Stimulated activated naive CD8-positive, alpha-beta T cell treated with anti-CD3 and anti-CD28 coated beads, Interleukin-15, amount 100 ng/mL, for 72 hours (primary cell): ENCODE data around the gene FCGR1A.
A peak's percentile ranks its signal among the peaks of the same experiment; 100 is the strongest.
"Not testable (repeated sequence)": the region's sequence is repeated elsewhere in the genome, so short reads cannot be mapped to it uniquely, and the experiment has no call there.

Experiments
- ATAC-seq: fragments of 150-1000 bp; cut with Tn5 transposase; 2 replicates; pipeline ENCODE4 v1.10.0; 2021; ENCODE audit warnings: mild to moderate bottlenecking, moderate library complexity
- DNase-seq, 2 donors: peaks; one replicate each; pipeline ENCODE4 v3.0.0; 2021 to 2022
- H3K27ac Mint-ChIP-seq, 2 donors: one replicate each; pipeline ENCODE4 v1.8.0; 2022; ENCODE audit warnings: mild to moderate bottlenecking in 2 of 2, mixed read lengths in 2 of 2, moderate library complexity in 2 of 2
- H3K27me3 Mint-ChIP-seq: one replicate; pipeline ENCODE4 v1.8.0; 2022; ENCODE audit warnings: mixed read lengths
- H3K4me1 Mint-ChIP-seq: one replicate; pipeline ENCODE4 v1.8.0; 2022; ENCODE audit warnings: mild to moderate bottlenecking, mixed read lengths
- H3K4me3 Mint-ChIP-seq, 2 donors: one replicate each; pipeline ENCODE4 v1.8.0; 2022; ENCODE audit warnings: mild to moderate bottlenecking in 2 of 2, mixed read lengths in 2 of 2, moderate library complexity in 1 of 2
- H3K9me3 Mint-ChIP-seq, 2 donors: one replicate each; pipeline ENCODE4 v1.8.0; 2022; ENCODE audit warnings: mixed read lengths in 2 of 2

The FCGR1A gene

DNA sequence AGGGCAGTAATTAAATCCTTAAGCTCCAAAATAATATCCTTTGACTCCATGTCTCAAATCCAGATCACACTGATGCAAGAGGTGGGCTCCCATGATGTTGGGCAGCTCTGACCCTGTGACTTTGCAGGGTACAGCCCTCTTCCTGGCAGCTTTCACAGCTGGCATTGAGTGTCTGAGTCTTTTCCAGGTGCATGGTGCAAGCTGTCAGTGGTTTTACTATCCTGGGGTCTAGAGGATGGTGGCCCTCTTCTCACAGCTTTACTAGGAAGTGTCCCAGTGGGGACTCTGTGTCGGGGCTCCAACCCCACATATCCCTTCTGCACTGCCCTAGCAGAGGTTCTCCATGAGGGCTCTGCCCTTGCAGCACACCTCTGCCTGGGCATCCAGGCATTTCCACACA is 16.3 kb upstream of the FCGR1A start:
- H3K4me1 Mint-ChIP-seq, ATAC-seq, H3K27me3 Mint-ChIP-seq, H3K4me3 Mint-ChIP-seq, H3K9me3 Mint-ChIP-seq, H3K27ac Mint-ChIP-seq, DNase-seq: not testable (repeated sequence)

- not testable (repeated sequence) for H3K9me3 Mint-ChIP-seq, DNase-seq, ATAC-seq, H3K4me1 Mint-ChIP-seq, H3K27ac Mint-ChIP-seq, H3K27me3 Mint-ChIP-seq, H3K4me3 Mint-ChIP-seq
These were observed 13.3 kb upstream of the FCGR1A start for GRCh38 chr1:149769216-149769615.

DNA sequence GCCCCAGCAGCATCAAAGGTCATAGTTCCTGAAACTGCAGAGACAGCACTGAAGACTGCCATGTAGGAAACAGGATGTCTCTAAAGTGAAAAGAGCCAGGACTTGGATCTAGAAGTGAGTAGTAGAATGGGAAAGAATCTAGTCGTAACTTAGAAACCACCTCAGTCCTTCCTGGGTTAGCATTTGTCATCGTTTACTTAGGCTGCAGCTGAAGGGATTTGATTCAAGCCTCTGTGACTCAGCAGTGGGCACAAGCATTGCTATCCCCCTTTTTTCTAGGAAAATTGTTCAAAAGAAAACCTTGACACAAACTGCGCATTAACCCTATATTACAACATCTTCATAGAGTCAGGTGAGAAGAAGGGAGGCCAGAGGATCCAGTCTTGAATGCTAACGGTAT is 11.8 kb upstream of the FCGR1A start:
- H3K9me3 Mint-ChIP-seq, H3K4me1 Mint-ChIP-seq, H3K27me3 Mint-ChIP-seq, H3K27ac Mint-ChIP-seq, H3K4me3 Mint-ChIP-seq, DNase-seq, ATAC-seq: not testable (repeated sequence)

DNA sequence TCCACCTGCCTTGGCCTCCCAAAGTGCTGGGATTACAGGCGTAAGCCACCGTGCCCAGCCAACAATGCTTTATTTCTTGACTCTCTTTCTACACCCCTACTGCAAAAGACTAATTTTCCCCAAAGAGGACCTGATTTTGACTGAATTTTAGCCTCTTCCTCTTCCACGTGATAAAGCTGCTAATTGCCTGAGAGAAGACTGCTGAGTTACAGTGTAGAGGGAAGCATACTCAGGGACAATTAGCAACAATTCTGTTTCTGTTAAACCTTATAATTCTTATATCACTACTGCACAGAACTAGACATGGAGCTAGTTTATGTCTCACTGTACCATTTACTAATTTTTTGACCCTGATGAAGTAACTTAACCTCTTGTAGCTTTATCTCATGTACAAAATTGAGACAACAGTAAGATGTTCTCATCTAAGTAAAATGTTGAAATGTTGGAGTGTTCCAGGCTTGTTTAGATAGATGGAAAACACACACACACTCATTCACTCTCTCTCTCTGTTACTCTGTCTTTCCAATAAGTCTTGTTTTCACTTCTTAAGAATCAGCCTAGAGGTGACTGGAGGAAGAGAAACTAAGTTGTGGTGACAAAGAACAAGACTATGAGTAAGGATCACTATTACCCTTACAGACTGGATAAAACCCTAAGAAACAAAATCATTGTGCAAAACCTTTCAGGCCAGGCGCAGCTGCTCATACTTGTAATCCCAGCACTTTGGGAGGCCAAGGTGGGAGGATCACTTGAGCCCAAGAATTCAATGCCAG is 10.7 kb upstream of the FCGR1A start:
- ATAC-seq = peak; percentile 99

GRCh38 chr1:149775510-149776147 is 6.9 kb upstream of the FCGR1A start:
- not testable (repeated sequence) for H3K27me3 Mint-ChIP-seq, H3K9me3 Mint-ChIP-seq, H3K4me1 Mint-ChIP-seq, H3K4me3 Mint-ChIP-seq, H3K27ac Mint-ChIP-seq, ATAC-seq
- peak in 1 of 2 donors; percentile 27 for DNase-seq

More for the DNA sequence above, 10.7 kb upstream of the FCGR1A start:
- DNase-seq, H3K4me1 Mint-ChIP-seq, H3K27ac Mint-ChIP-seq, H3K27me3 Mint-ChIP-seq, H3K9me3 Mint-ChIP-seq, H3K4me3 Mint-ChIP-seq: not testable (repeated sequence)

DNA sequence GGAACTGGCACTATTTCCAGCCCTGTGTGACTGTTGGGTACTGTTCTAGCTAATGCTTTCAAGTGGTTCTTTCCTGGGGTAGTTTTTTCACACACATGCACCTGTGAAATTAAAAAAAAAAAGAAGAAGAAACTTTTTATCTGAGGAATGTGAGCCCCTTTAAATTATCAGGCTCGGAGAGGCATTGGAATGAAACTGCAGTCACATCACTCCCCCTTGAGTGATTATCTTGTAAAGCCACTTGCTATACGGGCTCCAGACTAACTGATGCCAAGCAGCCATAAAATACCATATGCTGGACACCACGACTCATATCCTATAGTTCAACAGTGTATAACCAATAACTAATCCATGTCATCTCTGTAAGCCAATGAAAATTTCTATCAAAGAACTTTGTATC is 5.4 kb upstream of the FCGR1A start:
- H3K27ac Mint-ChIP-seq, H3K27me3 Mint-ChIP-seq, DNase-seq, ATAC-seq, H3K4me3 Mint-ChIP-seq, H3K9me3 Mint-ChIP-seq: not testable (repeated sequence)
- peaks cover 15% of the 10 kb centered on the region for H3K4me1 Mint-ChIP-seq

DNA sequence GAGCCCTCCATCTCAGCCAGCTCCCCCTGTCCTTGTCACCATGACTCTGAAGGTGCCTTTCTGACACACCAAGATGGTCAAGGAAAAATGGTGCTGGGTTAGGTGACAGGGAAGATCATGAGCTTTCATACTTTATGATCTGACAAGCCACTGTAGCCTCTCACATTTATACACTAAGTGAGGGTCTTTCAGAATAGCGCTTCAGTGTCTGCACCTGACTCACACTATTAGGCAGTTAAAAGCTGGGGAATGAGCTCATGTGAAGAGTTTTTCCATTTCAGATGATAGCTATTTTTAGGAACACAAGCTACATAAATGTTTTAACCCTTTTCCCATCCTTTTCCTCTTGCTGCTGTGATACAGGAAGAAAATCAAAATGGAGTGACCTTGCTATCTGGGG is 4.2 kb upstream of the FCGR1A start:
- H3K27me3 Mint-ChIP-seq, ATAC-seq, DNase-seq, H3K4me3 Mint-ChIP-seq, H3K9me3 Mint-ChIP-seq, H3K27ac Mint-ChIP-seq: not testable (repeated sequence)
- H3K4me1 Mint-ChIP-seq = peaks cover 15% of the 10 kb centered on the region

DNA sequence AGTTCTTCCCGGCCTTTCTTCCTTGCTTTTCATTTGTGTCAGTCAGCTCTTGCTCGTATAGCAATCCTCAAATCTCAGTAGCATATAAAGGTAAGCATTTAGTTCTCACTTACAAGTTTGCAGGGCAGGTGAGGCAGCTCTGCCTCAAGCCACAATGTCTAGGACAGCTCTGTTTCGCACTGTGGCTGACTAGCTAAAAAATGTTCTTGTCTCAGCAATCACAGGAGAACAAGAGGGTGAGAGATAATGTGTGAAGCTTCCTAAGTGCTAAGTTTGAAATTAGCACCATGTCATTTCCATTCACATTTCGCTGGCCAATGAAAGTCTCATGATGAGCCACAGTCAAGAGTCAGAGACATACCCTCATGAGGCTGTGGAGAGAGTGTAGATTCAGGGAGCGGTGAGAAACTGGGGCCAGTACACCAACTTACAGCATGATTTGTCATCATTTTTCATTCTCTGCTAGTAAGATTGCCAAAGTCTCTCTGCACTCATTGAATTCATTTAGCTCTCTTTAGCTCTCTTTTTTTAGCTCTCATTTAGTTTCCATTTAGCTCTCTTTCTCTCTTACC is 995 bp upstream of the FCGR1A start:
- H3K27me3 Mint-ChIP-seq, H3K27ac Mint-ChIP-seq, H3K9me3 Mint-ChIP-seq: not testable (repeated sequence)
- peaks cover 10% of the 10 kb centered on the region for H3K4me1 Mint-ChIP-seq
- DNase-seq = peak in 1 of 2 donors; percentile 31
- ATAC-seq = peak; percentile 93
- peak overlapping the region in 1 of 2 donors; percentile 8 for H3K4me3 Mint-ChIP-seq

DNA sequence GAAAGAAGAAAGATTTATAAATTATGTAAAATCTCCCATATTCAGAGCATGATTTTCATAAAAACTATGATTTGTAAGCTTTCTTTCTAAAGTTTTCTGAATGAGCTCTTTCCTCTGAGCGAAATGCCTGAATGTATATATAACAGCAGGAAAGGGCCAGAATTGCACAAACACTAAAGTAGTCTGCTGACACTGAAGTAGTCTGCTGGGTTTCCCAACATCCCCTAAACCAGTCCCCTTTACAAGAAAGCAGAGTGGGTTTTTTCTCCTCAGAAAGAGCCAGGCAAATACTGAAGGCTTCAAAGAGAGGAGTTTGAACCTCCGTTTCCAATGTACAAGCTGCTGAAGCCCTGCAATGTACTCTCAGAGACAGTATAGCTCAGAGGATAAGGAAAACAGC is 795 bp downstream of the FCGR1A start:
- not testable (repeated sequence) for H3K27ac Mint-ChIP-seq, H3K9me3 Mint-ChIP-seq, ATAC-seq, H3K4me3 Mint-ChIP-seq, DNase-seq, H3K27me3 Mint-ChIP-seq
- peaks cover 10% of the 10 kb centered on the region for H3K4me1 Mint-ChIP-seq

GRCh38 chr1:149783868-149784267 is 1.4 kb downstream of the FCGR1A start:
- not testable (repeated sequence) for H3K9me3 Mint-ChIP-seq, ATAC-seq, H3K27ac Mint-ChIP-seq, H3K4me3 Mint-ChIP-seq, H3K27me3 Mint-ChIP-seq, DNase-seq
- peaks cover 10% of the 10 kb centered on the region for H3K4me1 Mint-ChIP-seq

GRCh38 chr1:149787688-149788451 is 5.4 kb downstream of the FCGR1A start:
- not testable (repeated sequence) for H3K9me3 Mint-ChIP-seq, H3K4me1 Mint-ChIP-seq, H3K4me3 Mint-ChIP-seq, H3K27ac Mint-ChIP-seq, H3K27me3 Mint-ChIP-seq
- ATAC-seq (peak; percentile 73), DNase-seq (peak in 1 of 2 donors; percentile 23)

- not testable (repeated sequence) for H3K27me3 Mint-ChIP-seq, H3K9me3 Mint-ChIP-seq, H3K4me1 Mint-ChIP-seq
- Mint-ChIP-seq H3K4me3 (peak overlapping the region; percentile 100), H3K27ac (peak overlapping the region; percentile 100)
- DNase-seq (peak; percentile 75 to 83), ATAC-seq (peak; percentile 79)
These were observed 10.0 kb downstream of the FCGR1A start for GRCh38 chr1:149792502-149792901.

GRCh38 chr1:149792912-149793515 is 10.5 kb downstream of the FCGR1A start:
- ATAC-seq (peak; percentile 94), DNase-seq (peak; percentile 87)
- not testable (repeated sequence) for H3K9me3 Mint-ChIP-seq, H3K4me1 Mint-ChIP-seq, H3K27me3 Mint-ChIP-seq
- Mint-ChIP-seq H3K4me3 (peak overlapping the region; percentile 79 to 83), H3K27ac (peak overlapping the region in 1 of 2 donors; percentile 85)

DNA sequence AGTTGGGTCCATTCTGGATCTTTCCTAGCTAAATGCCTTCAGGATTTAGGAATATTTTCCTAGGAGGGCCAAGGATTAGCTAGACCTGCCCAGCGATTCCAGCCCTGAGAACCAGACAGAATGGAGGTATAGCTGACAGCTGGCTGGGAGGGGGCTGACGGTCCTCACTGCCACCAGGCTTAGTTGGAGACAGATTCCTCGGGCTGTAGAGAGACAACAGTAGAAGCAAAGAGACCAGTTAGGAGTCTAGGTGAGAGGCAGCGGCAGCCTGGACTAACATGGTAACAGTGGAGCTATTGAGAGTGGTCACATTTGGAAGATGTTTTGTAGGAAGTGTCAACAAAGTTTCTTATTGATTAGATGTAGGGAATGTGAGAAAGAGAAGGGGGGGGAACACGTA is 11.4 kb downstream of the FCGR1A start:
- H3K4me1 Mint-ChIP-seq, H3K9me3 Mint-ChIP-seq, H3K27ac Mint-ChIP-seq, H3K27me3 Mint-ChIP-seq, H3K4me3 Mint-ChIP-seq, ATAC-seq, DNase-seq: not testable (repeated sequence)

- ATAC-seq, H3K4me3 Mint-ChIP-seq, H3K27ac Mint-ChIP-seq, DNase-seq, H3K4me1 Mint-ChIP-seq, H3K27me3 Mint-ChIP-seq, H3K9me3 Mint-ChIP-seq: not testable (repeated sequence)
These were observed 19.1 kb downstream of the FCGR1A start for GRCh38 chr1:149801628-149802027.
